ENCODE results near the gene SMIM36.
A peak's percentile ranks its signal among the peaks of the same experiment; 100 is the strongest.

The SMIM36 gene

DNA sequence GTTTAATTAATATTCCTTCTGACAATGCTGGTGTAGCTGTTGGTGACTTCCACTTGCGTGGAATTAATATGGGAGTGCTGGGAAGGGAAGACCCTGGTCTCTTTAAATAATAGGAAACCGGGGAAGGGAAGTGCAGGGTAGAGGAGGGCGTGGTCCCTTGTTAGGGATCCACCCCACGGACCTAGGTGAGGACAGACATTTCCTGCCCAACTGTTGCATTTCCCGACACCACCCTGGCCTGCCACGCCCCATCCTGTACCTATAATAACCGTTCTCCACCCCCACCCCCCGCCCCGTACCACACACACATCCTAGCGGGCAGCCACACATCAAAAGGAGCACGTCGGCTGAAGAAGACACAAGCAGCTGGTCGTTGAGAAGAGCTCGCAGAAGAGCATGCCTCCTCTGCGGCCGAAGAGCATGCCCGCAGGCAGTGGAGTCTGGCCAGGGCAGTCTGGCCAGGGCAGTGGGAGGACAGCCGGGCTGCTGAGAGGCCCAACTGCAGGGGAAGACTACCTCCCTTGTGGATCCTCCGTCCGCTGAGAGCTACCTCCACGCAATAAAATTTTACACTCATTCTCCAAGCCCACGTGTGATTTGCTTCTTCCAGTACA lies 52.9 kb downstream of the SMIM36 start:
- H3K4me3 ChIP-seq (ENCODE audit: low read depth, low read length), result no peak overlapping the region
- DNase-seq (ENCODE audit: low read depth), result no peak
- TF ChIP-seq, protein P1, sequence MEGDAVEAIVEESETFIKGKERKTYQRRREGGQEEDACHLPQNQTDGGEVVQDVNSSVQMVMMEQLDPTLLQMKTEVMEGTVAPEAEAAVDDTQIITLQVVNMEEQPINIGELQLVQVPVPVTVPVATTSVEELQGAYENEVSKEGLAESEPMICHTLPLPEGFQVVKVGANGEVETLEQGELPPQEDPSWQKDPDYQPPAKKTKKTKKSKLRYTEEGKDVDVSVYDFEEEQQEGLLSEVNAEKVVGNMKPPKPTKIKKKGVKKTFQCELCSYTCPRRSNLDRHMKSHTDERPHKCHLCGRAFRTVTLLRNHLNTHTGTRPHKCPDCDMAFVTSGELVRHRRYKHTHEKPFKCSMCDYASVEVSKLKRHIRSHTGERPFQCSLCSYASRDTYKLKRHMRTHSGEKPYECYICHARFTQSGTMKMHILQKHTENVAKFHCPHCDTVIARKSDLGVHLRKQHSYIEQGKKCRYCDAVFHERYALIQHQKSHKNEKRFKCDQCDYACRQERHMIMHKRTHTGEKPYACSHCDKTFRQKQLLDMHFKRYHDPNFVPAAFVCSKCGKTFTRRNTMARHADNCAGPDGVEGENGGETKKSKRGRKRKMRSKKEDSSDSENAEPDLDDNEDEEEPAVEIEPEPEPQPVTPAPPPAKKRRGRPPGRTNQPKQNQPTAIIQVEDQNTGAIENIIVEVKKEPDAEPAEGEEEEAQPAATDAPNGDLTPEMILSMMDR (IDR thresholded peaks at IDR 0.05; ENCODE audit: control insufficient read depth, extremely low read depth, insufficient read depth), result no peak

- no peak overlapping the region for H3K4me3 ChIP-seq (ENCODE audit: low read depth, low read length)
- TF ChIP-seq, protein P1 (IDR thresholded peaks at IDR 0.05; ENCODE audit: control insufficient read depth, extremely low read depth, insufficient read depth), result no peak
- DNase-seq (ENCODE audit: low read depth), result no peak
These were observed 54.7 kb downstream of the SMIM36 start for GRCh38 chr17:55456307-55457240.

GRCh38 chr17:55454906-55455474 lies 56.3 kb downstream of the SMIM36 start:
- TF ChIP-seq, protein P1 (IDR thresholded peaks at IDR 0.05; ENCODE audit: control insufficient read depth, extremely low read depth, insufficient read depth), result no peak
- DNase-seq (ENCODE audit: low read depth), result peak; percentile 41
- H3K4me3 ChIP-seq (ENCODE audit: low read depth, low read length), result no peak overlapping the region

- TF ChIP-seq, protein P1 (IDR thresholded peaks at IDR 0.05; ENCODE audit: control insufficient read depth, extremely low read depth, insufficient read depth), result no peak
- H3K4me3 ChIP-seq (ENCODE audit: low read depth, low read length), result no peak overlapping the region
- no peak for DNase-seq (ENCODE audit: low read depth)
These were observed 57.3 kb downstream of the SMIM36 start for GRCh38 chr17:55453839-55454557.

DNA sequence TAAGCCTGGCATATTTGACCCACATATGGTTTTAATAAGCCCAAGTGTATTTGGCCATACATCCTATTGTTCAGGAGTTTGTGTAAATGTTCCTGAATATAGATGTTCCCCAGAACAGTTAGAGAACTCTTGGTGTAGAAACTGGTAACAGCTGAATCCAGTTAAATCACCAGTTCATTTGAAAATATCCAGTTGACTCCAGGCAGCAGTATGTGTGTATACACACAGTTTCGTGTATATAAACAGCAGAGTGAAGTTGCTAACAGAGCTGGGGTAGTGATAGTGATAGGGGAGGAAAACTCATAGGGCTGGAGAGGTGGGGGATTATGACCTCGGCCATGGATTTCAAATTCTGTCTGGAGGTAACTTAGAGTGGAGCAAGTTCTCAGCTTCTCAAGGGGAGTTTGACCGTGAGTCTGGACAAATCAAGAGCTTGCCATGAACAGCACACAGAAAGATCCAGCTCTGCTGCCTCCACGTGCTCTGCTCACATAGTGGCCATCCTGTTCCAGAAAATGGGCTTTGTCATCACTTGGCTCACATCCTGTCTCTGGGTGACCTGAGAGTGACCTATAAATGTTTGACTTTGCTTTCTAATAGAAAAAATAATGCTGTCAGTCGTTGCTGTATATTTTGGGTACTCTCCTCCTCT lies 59.0 kb downstream of the SMIM36 start:
- TF ChIP-seq, protein P1 (IDR thresholded peaks at IDR 0.05; ENCODE audit: control insufficient read depth, extremely low read depth, insufficient read depth), result no peak
- no peak overlapping the region for H3K4me3 ChIP-seq (ENCODE audit: low read depth, low read length)
- peak; percentile 88 for DNase-seq (ENCODE audit: low read depth)

GRCh38 chr17:55451758-55452138 lies 59.5 kb downstream of the SMIM36 start:
- TF ChIP-seq, protein P1 (IDR thresholded peaks at IDR 0.05; ENCODE audit: control insufficient read depth, extremely low read depth, insufficient read depth), result no peak
- DNase-seq (ENCODE audit: low read depth), result no peak

More at GRCh38 chr17:55451758-55452138, 59.5 kb downstream of the SMIM36 start:
- H3K4me3 ChIP-seq (ENCODE audit: low read depth, low read length), result no peak overlapping the region

Measured in LNCaP clone FGC (cell line).